ENCODE results near the gene TARBP1. TPM values are rescaled to one million over a fixed set of nuclear protein-coding genes. Genes with fewer than 3 reads are reported as not detected.

The TARBP1 gene
- total RNA-seq, 1 donor from 2014 or later = 20.9 TPM

DNA sequence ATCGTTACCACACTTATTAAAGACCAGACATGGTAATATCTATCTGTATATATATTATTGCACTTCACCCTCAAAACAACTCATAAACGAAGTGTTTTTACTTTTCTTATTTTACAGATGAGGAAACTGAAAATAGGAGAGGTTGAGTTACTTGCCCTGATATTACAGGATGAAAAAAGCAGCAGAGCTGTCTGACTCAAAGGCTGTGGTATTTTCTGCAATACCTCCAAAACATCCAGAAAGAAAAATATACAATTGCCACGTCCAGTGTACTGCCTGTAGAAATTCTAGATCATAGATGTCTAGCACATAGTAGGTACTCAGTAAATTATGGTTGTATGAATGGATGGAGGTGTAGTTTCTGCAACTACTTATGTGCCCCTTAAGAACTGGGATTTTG is 5.2 kb upstream of the TARBP1 start:
- Histone ChIP-seq H3K27me3 (no peaks in the 10 kb centered on the region), H3K4me1 (peaks cover 11% of the 10 kb centered on the region), H3K36me3 (no peaks in the 10 kb centered on the region), H3K9me3 (no peaks in the 10 kb centered on the region), H3K4me3 (no peak overlapping the region), H3K27ac (no peak overlapping the region)
- TF ChIP-seq POLR2AphosphoS5 (IDR thresholded peaks at IDR 0.05; ENCODE audit: insufficient read depth in 1 of 2, low read depth in 1 of 2) = no peak
- TF ChIP-seq POLR2A (IDR thresholded peaks at IDR 0.05) = no peak
- TF ChIP-seq, protein P1, sequence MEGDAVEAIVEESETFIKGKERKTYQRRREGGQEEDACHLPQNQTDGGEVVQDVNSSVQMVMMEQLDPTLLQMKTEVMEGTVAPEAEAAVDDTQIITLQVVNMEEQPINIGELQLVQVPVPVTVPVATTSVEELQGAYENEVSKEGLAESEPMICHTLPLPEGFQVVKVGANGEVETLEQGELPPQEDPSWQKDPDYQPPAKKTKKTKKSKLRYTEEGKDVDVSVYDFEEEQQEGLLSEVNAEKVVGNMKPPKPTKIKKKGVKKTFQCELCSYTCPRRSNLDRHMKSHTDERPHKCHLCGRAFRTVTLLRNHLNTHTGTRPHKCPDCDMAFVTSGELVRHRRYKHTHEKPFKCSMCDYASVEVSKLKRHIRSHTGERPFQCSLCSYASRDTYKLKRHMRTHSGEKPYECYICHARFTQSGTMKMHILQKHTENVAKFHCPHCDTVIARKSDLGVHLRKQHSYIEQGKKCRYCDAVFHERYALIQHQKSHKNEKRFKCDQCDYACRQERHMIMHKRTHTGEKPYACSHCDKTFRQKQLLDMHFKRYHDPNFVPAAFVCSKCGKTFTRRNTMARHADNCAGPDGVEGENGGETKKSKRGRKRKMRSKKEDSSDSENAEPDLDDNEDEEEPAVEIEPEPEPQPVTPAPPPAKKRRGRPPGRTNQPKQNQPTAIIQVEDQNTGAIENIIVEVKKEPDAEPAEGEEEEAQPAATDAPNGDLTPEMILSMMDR (IDR thresholded peaks at IDR 0.05) = no peak
- DNase-seq (ENCODE audit: extremely low spot score in 2 of 2) = no peak
- intact Hi-C loops (cut with DNase I) = no loop called here

DNA sequence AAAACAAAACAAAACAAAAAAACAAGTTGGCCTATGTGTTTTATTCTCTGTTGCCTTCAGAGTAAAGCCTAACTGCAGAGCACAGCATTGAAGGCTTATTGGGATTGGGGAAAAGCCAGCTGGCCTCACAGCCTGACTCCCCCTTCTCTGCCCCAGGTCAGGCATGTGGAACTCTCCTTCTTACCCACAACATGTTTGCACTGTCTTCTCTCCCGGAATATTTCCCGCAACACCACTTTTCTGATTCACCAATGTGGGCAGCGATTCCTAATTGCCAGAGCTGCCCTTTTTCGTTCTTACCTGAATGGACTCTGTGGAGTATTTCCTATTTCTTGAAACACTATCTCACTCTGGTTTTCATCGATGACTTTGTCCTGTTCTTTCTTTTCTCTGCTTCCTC is 2.8 kb upstream of the TARBP1 start:
- Histone ChIP-seq H3K4me1 (peaks cover 9% of the 10 kb centered on the region), H3K4me3 (no peak overlapping the region), H3K27me3 (no peaks in the 10 kb centered on the region), H3K9me3 (no peaks in the 10 kb centered on the region), H3K36me3 (no peaks in the 10 kb centered on the region), H3K27ac (no peak overlapping the region)
- no peak for DNase-seq (ENCODE audit: extremely low spot score in 2 of 2)
- TF ChIP-seq POLR2AphosphoS5 (IDR thresholded peaks at IDR 0.05; ENCODE audit: insufficient read depth in 1 of 2, low read depth in 1 of 2) = no peak
- intact Hi-C loops (cut with DNase I) = no loop called here

DNA sequence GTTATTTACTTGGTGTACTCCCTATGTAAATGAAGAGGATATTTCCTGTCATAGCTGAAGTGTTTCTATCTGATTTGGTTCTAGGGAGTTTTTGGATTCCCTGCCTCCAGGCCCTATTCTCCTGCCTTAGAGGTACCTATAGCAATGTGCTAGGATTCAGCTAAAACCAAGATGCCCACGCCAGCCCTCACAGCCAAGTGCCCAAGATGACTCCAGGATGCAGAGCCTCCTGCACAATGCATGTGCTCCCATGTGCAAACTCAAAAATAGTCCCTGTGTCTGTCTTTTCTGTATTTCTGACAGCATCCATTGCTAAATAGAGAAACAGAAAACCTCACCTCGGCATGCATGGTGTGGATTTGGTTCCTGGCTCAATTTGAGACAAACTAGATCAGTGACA is 887 bp upstream of the TARBP1 start:
- H3K27me3 ChIP-seq = no peaks in the 10 kb centered on the region
- no peaks in the 10 kb centered on the region for H3K9me3 ChIP-seq
- intact Hi-C loops (cut with DNase I) = no loop called here

DNA sequence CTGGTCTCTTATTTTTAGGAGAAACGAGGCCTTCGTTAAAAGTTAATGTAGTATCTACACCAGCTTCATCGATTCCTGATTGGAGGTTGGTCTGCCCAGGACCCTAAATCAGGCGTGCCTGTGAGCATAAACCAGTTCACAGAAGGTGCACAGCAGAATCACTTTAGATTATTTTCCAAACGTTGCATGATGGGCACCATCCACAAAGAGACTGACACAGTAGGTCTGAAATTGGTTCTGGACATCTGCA is 256 bp upstream of the TARBP1 start:
- intact Hi-C loops (cut with DNase I) = no loop called here
- peak overlapping the region; percentile 64 to 91 for H3K4me3 ChIP-seq
- H3K27ac ChIP-seq = no peak overlapping the region
- H3K9me3 ChIP-seq = no peaks in the 10 kb centered on the region
- no peaks in the 10 kb centered on the region for H3K36me3 ChIP-seq
- H3K4me1 ChIP-seq = peaks cover 8% of the 10 kb centered on the region
- no peaks in the 10 kb centered on the region for H3K27me3 ChIP-seq
- no peak for TF ChIP-seq POLR2A (IDR thresholded peaks at IDR 0.05)
- TF ChIP-seq, protein P1 (IDR thresholded peaks at IDR 0.05) = no peak
- no peak for TF ChIP-seq POLR2AphosphoS5 (IDR thresholded peaks at IDR 0.05; ENCODE audit: insufficient read depth in 1 of 2, low read depth in 1 of 2)
- DNase-seq (ENCODE audit: extremely low spot score in 2 of 2) = no peak

More for the DNA sequence above, 887 bp upstream of the TARBP1 start:
- TF ChIP-seq, protein P1 (IDR thresholded peaks at IDR 0.05) = no peak
- TF ChIP-seq POLR2AphosphoS5 (IDR thresholded peaks at IDR 0.05; ENCODE audit: insufficient read depth in 1 of 2, low read depth in 1 of 2) = no peak
- no peak for TF ChIP-seq POLR2A (IDR thresholded peaks at IDR 0.05)
- no peak for DNase-seq (ENCODE audit: extremely low spot score in 2 of 2)
- H3K27ac ChIP-seq = no peak overlapping the region
- H3K36me3 ChIP-seq = no peaks in the 10 kb centered on the region
- H3K4me3 ChIP-seq = no peak overlapping the region
- peaks cover 8% of the 10 kb centered on the region for H3K4me1 ChIP-seq

DNA sequence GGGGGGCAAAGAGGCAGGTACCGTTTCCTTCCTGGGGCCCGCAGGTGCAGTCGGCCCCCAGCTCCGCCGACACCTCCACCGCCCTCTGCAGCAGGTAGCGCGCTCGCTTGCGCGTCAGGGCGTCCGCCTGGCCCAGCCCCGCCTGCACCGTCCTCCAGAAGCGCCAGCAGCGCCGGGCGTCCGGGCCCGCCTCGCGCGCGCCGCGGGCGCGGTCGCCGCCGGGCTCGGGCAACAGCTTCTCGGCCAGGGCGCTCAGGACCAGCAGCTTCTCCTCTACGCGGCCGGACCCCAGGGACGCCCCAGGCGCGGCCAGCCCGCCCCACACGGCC is 863 bp downstream of the TARBP1 start:
- peak overlapping the region; percentile 79 for H3K27ac ChIP-seq
- intact Hi-C loops (cut with DNase I) = no loop called here

More for the DNA sequence above, 863 bp downstream of the TARBP1 start:
- H3K36me3 ChIP-seq = no peaks in the 10 kb centered on the region
- H3K4me1 ChIP-seq = peaks cover 8% of the 10 kb centered on the region
- DNase-seq (ENCODE audit: extremely low spot score in 2 of 2) = no peak
- H3K9me3 ChIP-seq = no peaks in the 10 kb centered on the region
- no peaks in the 10 kb centered on the region for H3K27me3 ChIP-seq
- TF ChIP-seq POLR2A (IDR thresholded peaks at IDR 0.05) (no peak), POLR2AphosphoS5 (IDR thresholded peaks at IDR 0.05; ENCODE audit: insufficient read depth in 1 of 2, low read depth in 1 of 2) (no peak)
- TF ChIP-seq, protein P1 (IDR thresholded peaks at IDR 0.05) = no peak
- peak overlapping the region; percentile 64 to 91 for H3K4me3 ChIP-seq

Measured in vagina (tissue), 2 donors.